ENCODE data around the gene KRTAP9-2.
"Not testable (repeated sequence)": the region's sequence is repeated elsewhere in the genome, so short reads cannot be mapped to it uniquely, and the experiment has no call there.

Gene KRTAP9-2, protein sequence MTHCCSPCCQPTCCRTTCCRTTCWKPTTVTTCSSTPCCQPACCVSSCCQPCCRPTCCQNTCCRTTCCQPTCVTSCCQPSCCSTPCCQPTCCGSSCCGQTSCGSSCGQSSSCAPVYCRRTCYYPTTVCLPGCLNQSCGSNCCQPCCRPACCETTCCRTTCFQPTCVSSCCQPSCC

GRCh38 chr17:41226598-41227095 lies at the start of gene KRTAP9-2:
TSS of gene KRTAP9-2 (plus strand) at chr17:41226648. CDS start at chr17:41226655, 7 bp downstream.
- not testable (repeated sequence) for H3K27ac ChIP-seq (ENCODE audit: low read depth, low read length); H3K4me3 ChIP-seq (ENCODE audit: low read length); H3K36me3 ChIP-seq (ENCODE audit: control insufficient read depth, insufficient read depth, low read length); H3K4me1 ChIP-seq (ENCODE audit: control insufficient read depth, insufficient read depth, low read length); H3K9ac ChIP-seq (ENCODE audit: low read length); H3K27me3 ChIP-seq (ENCODE audit: control insufficient read depth, insufficient read depth, low read length)

DNA sequence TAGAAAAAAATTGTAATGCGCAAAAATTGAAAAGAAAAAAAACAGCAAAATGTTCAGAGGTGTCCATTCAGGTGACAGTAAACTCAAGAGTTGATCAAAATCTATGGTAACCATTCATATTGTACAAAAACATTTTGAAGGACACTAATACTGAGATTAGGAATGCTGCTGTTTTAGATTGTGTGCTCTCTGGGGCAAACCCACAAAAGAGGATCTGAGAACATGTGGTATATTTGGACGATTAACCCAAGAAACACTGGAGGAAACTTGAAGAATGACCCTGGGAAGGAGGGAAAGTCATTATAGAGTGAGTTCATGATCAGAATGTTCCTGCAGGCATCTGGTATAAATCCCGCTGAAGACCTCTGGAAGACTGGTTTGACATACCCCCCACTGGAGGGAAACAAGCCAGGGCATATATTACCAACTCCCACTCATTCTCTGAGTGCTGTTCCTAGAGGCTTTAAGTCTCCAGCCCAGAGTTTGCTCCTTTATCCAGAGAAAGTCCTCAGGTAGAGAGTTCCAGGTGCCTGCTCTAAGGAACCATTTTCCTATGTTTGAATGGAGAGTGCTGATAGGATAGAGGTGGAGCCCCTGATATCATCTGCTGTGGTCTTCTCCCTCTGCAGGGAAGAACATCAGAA lies 49.6 kb upstream of the KRTAP9-2 start:
- no peaks in the 10 kb centered on the region for H3K4me1 ChIP-seq (ENCODE audit: control insufficient read depth, insufficient read depth, low read length)
- no peak overlapping the region for H3K27ac ChIP-seq (ENCODE audit: low read depth, low read length)
- H3K36me3 ChIP-seq (ENCODE audit: control insufficient read depth, insufficient read depth, low read length) = no peaks in the 10 kb centered on the region
- no peaks in the 10 kb centered on the region for H3K27me3 ChIP-seq (ENCODE audit: control insufficient read depth, insufficient read depth, low read length)
- no peak overlapping the region for H3K9ac ChIP-seq (ENCODE audit: low read length)
- H3K4me3 ChIP-seq (ENCODE audit: low read length) = no peak overlapping the region

- no peaks in the 10 kb centered on the region for H3K27me3 ChIP-seq (ENCODE audit: control insufficient read depth, insufficient read depth, low read length)
- no peaks in the 10 kb centered on the region for H3K4me1 ChIP-seq (ENCODE audit: control insufficient read depth, insufficient read depth, low read length)
- no peak within 1 kb of the TSS for H3K27ac ChIP-seq (ENCODE audit: low read depth, low read length)
- H3K9ac ChIP-seq (ENCODE audit: low read length) = no peak within 1 kb of the TSS
- H3K4me3 ChIP-seq (ENCODE audit: low read length) = no peak within 1 kb of the TSS
- H3K36me3 ChIP-seq (ENCODE audit: control insufficient read depth, insufficient read depth, low read length) = no peaks in the 10 kb centered on the region
Measured at GRCh38 chr17:41177727-41178271, 48.6 kb upstream of the KRTAP9-2 start, which contains the start of gene KRTAP4-2. TSS of gene KRTAP4-2 (minus strand) at chr17:41178221. CDS start at chr17:41178164, 57 bp downstream.

DNA sequence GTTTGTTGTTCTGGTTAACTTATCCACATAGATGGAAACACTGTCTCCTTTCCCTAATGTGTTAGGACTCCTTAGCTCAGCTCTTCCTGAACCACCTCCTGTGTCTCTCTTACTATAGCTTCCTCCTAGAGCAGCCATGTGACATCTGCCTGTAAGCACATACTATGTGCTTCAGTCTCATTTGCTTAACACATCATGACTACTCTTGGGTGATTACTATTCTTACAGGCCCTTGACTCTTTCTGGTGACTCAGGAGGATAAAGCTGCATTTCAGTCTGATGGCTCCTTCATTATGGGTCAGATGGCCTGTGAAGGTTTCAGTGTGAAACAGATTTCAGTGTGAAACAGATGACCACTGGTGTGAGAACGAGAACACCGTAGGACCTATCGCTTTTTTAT lies 48.1 kb upstream of the KRTAP9-2 start:
- no peak overlapping the region for H3K27ac ChIP-seq (ENCODE audit: low read depth, low read length)
- H3K4me1 ChIP-seq (ENCODE audit: control insufficient read depth, insufficient read depth, low read length) = no peaks in the 10 kb centered on the region
- H3K4me3 ChIP-seq (ENCODE audit: low read length) = no peak overlapping the region
- no peaks in the 10 kb centered on the region for H3K36me3 ChIP-seq (ENCODE audit: control insufficient read depth, insufficient read depth, low read length)
- H3K27me3 ChIP-seq (ENCODE audit: control insufficient read depth, insufficient read depth, low read length) = no peaks in the 10 kb centered on the region
- H3K9ac ChIP-seq (ENCODE audit: low read length) = no peak overlapping the region

DNA sequence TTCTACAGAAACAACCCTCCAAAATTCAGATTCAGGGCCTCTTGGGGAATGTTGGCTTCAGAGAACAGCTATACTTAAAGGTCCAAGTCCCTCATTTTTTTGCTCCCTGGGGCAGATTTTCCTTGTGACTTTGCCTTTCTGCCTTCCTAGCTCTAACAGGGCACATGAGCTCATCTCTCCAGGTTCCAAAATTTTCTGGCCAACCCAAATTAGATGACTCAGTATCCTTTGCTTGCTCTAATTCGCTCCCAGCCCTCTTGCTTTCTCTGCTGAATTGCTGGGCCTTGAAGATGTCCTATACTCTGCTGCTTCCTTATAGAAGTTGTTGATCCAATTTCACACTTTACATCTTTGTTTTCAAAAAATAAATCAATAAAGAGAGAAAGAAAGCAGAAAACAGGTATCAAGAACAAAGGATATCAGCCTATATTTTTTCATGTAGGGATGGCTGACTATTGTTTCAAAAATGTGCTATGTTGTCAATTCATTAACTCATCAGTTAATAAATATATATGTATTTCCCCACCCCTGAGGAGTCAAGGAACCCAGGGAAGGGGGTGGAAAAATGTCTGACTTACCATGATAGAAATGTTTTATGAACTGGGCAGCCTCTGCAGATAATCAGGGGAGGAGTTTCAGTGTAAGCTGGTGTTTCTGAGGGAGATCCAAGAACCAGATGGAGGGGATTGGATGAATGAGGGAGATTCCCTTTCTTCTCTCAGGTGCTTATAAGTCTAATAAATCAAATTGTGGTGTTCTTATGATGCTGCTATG lies 47.4 kb upstream of the KRTAP9-2 start:
- Histone ChIP-seq H3K27me3 (ENCODE audit: control insufficient read depth, insufficient read depth, low read length) (no peaks in the 10 kb centered on the region), H3K9ac (ENCODE audit: low read length) (no peak overlapping the region), H3K27ac (ENCODE audit: low read depth, low read length) (no peak overlapping the region), H3K4me1 (ENCODE audit: control insufficient read depth, insufficient read depth, low read length) (no peaks in the 10 kb centered on the region), H3K36me3 (ENCODE audit: control insufficient read depth, insufficient read depth, low read length) (no peaks in the 10 kb centered on the region), H3K4me3 (ENCODE audit: low read length) (no peak overlapping the region)

- H3K27me3 ChIP-seq (ENCODE audit: control insufficient read depth, insufficient read depth, low read length) = no peaks in the 10 kb centered on the region
- H3K9ac ChIP-seq (ENCODE audit: low read length) = no peak within 1 kb of the TSS
- no peaks in the 10 kb centered on the region for H3K36me3 ChIP-seq (ENCODE audit: control insufficient read depth, insufficient read depth, low read length)
- H3K4me3 ChIP-seq (ENCODE audit: low read length) = no peak within 1 kb of the TSS
- no peak within 1 kb of the TSS for H3K27ac ChIP-seq (ENCODE audit: low read depth, low read length)
- H3K4me1 ChIP-seq (ENCODE audit: control insufficient read depth, insufficient read depth, low read length) = no peaks in the 10 kb centered on the region
Measured at GRCh38 chr17:41184480-41184961, 41.9 kb upstream of the KRTAP9-2 start, which contains the start of gene KRTAP4-1. TSS of gene KRTAP4-1 (minus strand) at chr17:41184911. CDS start at chr17:41184854, 57 bp downstream.

- H3K27me3 ChIP-seq (ENCODE audit: control insufficient read depth, insufficient read depth, low read length) = no peaks in the 10 kb centered on the region
- H3K36me3 ChIP-seq (ENCODE audit: control insufficient read depth, insufficient read depth, low read length) = no peaks in the 10 kb centered on the region
- H3K4me1 ChIP-seq (ENCODE audit: control insufficient read depth, insufficient read depth, low read length) = no peaks in the 10 kb centered on the region
- no peak overlapping the region for H3K4me3 ChIP-seq (ENCODE audit: low read length)
- H3K27ac ChIP-seq (ENCODE audit: low read depth, low read length) = no peak overlapping the region
- H3K9ac ChIP-seq (ENCODE audit: low read length) = no peak overlapping the region
Measured at GRCh38 chr17:41185001-41185400, 41.4 kb upstream of the KRTAP9-2 start.

- no peaks in the 10 kb centered on the region for H3K4me1 ChIP-seq (ENCODE audit: control insufficient read depth, insufficient read depth, low read length)
- no peak overlapping the region for H3K9ac ChIP-seq (ENCODE audit: low read length)
- H3K27ac ChIP-seq (ENCODE audit: low read depth, low read length) = no peak overlapping the region
- H3K36me3 ChIP-seq (ENCODE audit: control insufficient read depth, insufficient read depth, low read length) = no peaks in the 10 kb centered on the region
- no peaks in the 10 kb centered on the region for H3K27me3 ChIP-seq (ENCODE audit: control insufficient read depth, insufficient read depth, low read length)
- H3K4me3 ChIP-seq (ENCODE audit: low read length) = no peak overlapping the region
Measured at GRCh38 chr17:41186872-41187271, 39.6 kb upstream of the KRTAP9-2 start.

DNA sequence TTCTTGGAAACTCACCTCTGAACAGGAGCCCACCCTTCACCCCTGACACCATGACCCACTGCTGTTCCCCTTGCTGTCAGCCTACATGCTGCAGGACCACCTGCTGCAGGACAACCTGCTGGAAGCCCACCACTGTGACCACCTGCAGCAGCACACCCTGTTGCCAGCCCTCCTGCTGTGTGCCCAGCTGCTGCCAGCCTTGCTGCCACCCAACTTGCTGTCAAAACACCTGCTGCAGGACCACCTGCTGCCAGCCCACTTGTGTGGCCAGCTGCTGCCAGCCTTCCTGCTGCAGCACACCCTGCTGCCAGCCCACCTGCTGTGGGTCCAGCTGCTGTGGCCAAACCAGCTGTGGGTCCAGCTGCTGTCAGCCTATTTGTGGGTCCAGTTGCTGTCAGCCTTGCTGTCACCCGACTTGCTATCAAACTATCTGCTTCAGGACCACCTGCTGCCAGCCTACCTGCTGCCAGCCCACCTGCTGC lies 36.6 kb upstream of the KRTAP9-2 start, which contains the start of gene KRTAP9-1:
Gene KRTAP9-1, plus strand, starts transcription at position 51 of the 482 bp plus-strand sequence. Its CDS starts 0 bp downstream, at position 51.
- not testable (repeated sequence) for H3K4me3 ChIP-seq (ENCODE audit: low read length); H3K27me3 ChIP-seq (ENCODE audit: control insufficient read depth, insufficient read depth, low read length); H3K36me3 ChIP-seq (ENCODE audit: control insufficient read depth, insufficient read depth, low read length); H3K27ac ChIP-seq (ENCODE audit: low read depth, low read length); H3K9ac ChIP-seq (ENCODE audit: low read length); H3K4me1 ChIP-seq (ENCODE audit: control insufficient read depth, insufficient read depth, low read length)

GRCh38 chr17:41190328-41190727 lies 36.1 kb upstream of the KRTAP9-2 start:
- H3K9ac ChIP-seq (ENCODE audit: low read length) = no peak overlapping the region
- H3K4me3 ChIP-seq (ENCODE audit: low read length) = no peak overlapping the region
- no peaks in the 10 kb centered on the region for H3K4me1 ChIP-seq (ENCODE audit: control insufficient read depth, insufficient read depth, low read length)
- no peak overlapping the region for H3K27ac ChIP-seq (ENCODE audit: low read depth, low read length)
- no peaks in the 10 kb centered on the region for H3K27me3 ChIP-seq (ENCODE audit: control insufficient read depth, insufficient read depth, low read length)
- no peaks in the 10 kb centered on the region for H3K36me3 ChIP-seq (ENCODE audit: control insufficient read depth, insufficient read depth, low read length)

DNA sequence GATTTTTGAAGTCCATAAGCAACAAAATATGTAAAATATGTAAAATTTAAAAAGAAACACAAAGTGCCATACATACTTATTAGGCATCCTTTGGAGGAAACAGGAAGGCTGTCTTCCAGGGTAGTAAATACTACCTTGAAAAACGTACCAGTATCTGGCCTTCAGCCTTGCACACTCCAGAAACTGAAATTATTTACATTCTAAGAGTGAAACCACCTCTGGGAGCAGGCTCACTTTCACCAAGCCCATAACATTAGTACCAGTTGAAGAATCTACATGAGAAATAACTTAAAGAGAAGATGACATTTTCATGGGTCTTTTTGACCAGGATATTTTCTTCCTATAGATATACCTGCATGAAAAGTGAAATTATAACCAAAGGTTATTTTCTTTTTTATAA lies 30.4 kb upstream of the KRTAP9-2 start:
- Histone ChIP-seq H3K9ac (ENCODE audit: low read length) (no peak overlapping the region), H3K4me3 (ENCODE audit: low read length) (no peak overlapping the region), H3K27me3 (ENCODE audit: control insufficient read depth, insufficient read depth, low read length) (no peaks in the 10 kb centered on the region), H3K36me3 (ENCODE audit: control insufficient read depth, insufficient read depth, low read length) (no peaks in the 10 kb centered on the region), H3K27ac (ENCODE audit: low read depth, low read length) (no peak overlapping the region), H3K4me1 (ENCODE audit: control insufficient read depth, insufficient read depth, low read length) (no peaks in the 10 kb centered on the region)

Data from rectal smooth muscle tissue (tissue), 1 donor.